ENCODE results near the gene COBL.

Gene COBL

DNA sequence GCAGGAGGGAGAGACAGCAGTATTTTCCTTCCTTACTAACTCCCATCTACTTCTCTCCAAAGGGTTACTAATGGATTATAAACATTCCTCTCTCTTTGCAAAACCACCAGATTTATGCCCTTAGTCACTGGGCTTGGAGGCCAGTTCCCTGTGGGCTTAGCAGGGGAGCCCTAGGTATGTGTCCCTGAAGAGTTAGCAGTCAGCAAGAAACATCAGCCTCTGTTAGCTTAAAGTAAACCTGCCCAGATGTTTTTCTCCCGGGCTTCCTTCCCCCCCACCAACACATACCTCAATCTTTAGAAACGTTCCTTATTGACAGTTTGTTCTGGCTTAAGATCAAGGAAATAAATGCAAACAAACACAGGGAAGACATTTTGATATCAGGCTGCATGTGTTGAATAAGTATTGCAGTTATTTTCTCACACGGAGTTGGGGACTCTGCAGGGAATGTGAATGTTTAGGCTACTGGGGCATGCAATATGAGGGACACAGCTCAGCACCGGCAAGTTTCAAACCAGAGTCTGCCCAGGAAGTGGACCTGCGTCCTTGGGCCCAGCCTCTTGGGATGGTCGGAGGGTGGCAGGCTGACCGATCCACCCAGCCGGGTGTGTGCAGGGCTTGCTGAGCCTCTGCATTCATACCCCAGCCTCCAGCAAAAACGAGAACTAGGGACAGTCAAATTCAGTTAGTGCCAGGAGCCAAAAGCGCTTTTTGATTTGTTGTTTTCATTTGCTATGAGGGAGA lies 281.9 kb downstream of the COBL start:
- in situ Hi-C loops (cut with HindIII; ENCODE audit: low sequenced_read_pairs): no loop called here

- in situ Hi-C loops (cut with HindIII; ENCODE audit: low sequenced_read_pairs): no loop called here
Measured at GRCh38 chr7:51033727-51034520, 282.7 kb downstream of the COBL start.

- in situ Hi-C loops (cut with HindIII; ENCODE audit: low sequenced_read_pairs): no loop called here
Measured at GRCh38 chr7:51031791-51032515, 284.7 kb downstream of the COBL start.

DNA sequence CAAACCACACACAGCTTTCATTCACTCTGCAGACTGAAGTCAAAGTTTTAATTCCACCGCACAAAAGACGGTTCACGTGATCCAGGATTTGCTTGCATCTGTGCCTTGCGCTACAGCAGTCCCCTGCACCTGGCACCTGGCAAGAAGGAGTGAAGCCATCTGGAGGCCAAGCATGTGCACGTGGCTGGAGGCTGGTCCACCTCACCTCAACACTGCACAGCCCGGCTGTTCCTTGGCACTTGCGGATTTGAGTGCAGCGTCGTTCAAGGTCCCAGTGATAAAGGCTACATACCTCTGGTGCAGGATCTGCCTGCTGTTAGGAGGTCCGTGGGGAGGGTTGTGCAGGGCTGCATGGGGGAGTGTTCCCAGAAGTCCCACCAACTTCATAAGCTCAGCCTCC lies 285.4 kb downstream of the COBL start:
- in situ Hi-C loops (cut with HindIII; ENCODE audit: low sequenced_read_pairs): no loop called here

- in situ Hi-C loops (cut with HindIII; ENCODE audit: low sequenced_read_pairs): no loop called here
Measured at GRCh38 chr7:51029701-51030191, 286.9 kb downstream of the COBL start.

GRCh38 chr7:51029131-51029530 lies 287.5 kb downstream of the COBL start:
- in situ Hi-C loops (cut with HindIII; ENCODE audit: low sequenced_read_pairs): no loop called here

DNA sequence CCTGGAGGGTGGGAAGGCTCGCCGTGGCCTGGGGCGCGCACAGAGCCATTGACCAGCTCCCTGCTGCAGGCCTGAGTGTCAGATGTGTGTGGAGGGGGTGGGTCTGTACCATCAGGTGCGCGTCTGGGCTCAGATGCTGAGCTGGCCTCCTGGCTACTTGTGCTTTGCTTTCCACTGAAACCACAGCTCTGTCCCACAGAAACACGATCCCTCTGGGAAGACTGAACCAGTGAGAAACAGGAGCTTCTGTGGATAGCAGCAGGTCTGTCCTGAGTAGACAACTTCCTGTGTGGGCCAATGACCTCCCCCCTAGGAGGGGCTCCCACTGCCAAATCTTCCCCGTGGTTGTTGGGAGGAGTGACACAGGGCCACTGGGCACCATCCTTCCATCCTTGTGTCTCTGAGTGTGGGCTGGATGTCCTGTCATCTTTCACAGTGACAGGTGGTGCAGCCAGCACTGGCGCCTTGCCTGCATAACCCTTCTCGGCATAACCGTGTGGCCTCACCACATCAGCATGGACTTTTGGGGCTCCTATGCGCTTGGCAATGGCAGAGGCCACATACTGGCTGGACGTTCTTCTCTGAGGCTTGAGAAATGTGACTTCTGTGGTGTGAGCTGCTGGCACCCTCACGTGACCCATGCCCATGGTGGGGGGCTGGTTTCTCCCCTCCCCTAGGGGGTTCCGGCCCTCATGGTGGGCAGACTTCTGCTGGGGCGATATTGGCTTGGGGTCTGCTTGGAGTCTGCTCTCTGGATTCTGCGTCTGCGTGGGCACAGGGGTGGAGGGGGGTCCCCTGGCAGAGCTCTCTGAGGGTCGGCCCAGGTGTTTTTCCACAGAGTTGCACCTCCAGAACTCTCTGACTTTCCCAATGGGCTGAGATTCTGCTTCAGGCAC lies 288.4 kb downstream of the COBL start:
- in situ Hi-C loops (cut with HindIII; ENCODE audit: low sequenced_read_pairs): no loop called here

DNA sequence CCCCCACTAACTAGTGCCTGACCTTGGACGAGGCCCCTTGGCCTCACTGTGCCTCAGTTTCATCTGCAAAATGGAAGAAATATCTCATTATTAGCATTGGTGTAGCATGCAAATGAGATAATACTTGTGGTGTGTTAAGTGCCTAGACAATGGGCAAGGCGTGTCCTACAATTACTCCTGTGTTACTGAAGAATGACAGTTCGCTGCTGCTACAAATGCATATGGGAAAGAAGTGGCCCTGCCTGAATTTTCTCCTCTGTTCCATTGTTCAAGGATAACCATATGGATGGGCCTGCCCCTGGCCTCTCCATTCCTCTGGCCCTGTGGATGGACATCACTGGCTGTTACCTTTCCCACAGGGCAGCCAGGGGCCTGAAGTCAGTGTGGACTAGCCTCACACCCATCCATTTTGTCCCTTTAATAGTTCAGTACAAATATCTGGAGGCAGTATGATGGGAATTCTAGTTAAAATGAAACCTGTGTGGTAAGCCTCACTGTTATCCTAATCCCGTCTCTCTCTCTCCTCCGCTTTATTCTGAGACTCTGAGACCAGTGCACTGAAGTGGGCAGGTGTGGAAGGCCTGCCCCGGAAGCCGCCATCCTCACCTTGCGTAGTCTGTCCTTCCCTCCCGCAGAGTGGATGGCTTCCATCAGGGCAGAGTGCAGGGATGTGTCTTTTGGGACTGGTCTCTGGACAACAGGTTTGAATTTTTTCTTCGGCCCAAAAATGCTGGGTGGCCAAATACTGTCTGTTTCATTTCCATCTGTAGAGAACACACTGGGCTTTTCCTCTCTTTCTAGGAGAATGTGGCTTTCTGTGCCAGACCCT lies 289.3 kb downstream of the COBL start:
- in situ Hi-C loops (cut with HindIII; ENCODE audit: low sequenced_read_pairs): no loop called here

GRCh38 chr7:51026341-51026740 lies 290.3 kb downstream of the COBL start:
- in situ Hi-C loops (cut with HindIII; ENCODE audit: low sequenced_read_pairs): no loop called here

DNA sequence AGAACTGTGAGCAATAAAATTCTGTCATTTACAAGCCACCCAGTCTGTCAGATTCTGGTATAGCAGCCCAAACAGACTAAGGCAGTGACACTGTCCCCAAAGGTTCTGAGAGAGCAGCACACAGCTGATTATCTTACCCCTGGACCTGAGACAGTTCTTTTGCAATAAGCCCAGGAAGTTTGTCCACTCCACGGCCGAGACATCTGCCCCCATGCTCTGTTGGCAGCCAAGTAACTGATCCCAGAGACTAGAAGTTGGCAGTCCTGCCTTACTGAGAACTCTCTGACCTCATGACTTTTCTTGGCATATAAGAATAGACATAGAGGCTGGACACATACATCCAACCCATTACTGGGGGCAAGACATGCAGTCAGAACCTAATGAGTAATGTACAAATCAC lies 290.9 kb downstream of the COBL start:
- in situ Hi-C loops (cut with HindIII; ENCODE audit: low sequenced_read_pairs): no loop called here

GRCh38 chr7:51024867-51025266 lies 291.7 kb downstream of the COBL start:
- in situ Hi-C loops (cut with HindIII; ENCODE audit: low sequenced_read_pairs): no loop called here

DNA sequence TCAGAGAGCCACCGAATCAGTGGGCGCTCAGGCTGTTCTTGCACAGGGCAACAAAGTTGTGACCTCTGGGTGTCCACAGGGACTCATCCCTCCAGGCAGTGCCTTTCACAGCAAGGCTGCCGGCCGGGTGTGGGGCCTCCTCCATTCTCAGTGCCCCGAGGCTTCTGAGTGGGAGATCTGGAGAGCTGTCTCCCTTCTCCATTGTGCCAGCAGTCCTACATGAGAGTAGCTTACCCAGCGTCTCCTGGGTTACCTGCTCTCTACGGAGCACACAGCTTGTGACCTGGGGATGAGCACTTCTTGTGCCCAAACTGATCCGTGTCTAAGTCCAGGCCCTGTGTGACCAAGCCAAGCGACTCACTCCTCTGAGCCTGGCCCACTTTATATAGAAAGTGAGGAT lies 293.1 kb downstream of the COBL start:
- in situ Hi-C loops (cut with HindIII; ENCODE audit: low sequenced_read_pairs): no loop called here

GRCh38 chr7:51022821-51023220 lies 293.8 kb downstream of the COBL start:
- in situ Hi-C loops (cut with HindIII; ENCODE audit: low sequenced_read_pairs): no loop called here

DNA sequence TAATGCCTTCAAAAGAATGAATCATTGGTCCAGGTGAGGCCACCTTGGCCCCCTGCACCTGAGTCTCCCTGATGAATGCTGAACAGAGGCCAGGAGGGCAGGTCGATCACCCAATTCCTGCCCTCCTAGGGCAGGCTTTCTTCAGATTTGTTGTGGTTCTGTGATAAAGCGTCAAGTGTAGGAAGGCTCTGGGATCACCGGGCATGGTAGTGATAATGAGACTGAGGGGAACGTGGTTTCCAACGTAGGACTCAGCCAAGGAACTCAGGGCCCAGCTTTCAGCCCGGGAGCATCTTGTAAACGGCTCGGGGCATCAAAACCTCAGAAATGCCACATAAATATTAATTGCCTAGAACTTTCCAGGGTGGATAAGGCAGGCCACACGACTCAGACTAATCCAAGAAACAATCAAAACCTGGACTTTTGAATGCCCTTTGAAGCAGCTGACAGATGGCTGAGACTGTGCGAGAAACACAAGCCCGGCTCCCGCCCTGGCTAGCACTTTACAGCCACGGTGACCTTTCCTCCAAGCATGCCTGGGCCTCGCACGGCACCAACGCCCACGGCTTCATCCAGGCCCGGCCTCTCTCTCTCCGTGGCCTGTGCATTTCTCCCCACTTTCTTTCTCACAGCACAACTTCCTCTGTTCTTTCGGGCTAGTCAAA lies 294.6 kb downstream of the COBL start:
- in situ Hi-C loops (cut with HindIII; ENCODE audit: low sequenced_read_pairs): no loop called here

DNA sequence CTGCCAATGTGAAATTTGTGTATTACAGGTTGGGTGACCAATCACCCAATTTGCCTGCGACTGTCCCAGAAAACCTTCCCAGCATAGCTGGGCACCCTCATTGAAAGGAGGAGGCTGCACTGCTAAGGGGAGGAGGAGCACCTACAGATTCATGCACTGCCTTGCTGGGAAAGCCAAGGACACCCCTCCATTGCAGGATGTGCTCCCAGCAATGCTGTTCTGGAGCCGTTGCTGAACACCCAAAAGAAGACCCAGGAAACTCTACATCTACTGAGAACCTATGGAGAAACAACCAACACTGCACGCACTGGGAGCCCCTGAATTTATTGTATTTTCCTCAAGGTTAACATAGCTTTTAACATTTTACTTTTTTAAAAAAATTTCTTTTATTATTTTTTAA lies 295.7 kb downstream of the COBL start:
- in situ Hi-C loops (cut with HindIII; ENCODE audit: low sequenced_read_pairs): no loop called here

GRCh38 chr7:51019891-51020870 lies 296.4 kb downstream of the COBL start:
- in situ Hi-C loops (cut with HindIII; ENCODE audit: low sequenced_read_pairs): no loop called here

GRCh38 chr7:51019191-51019844 lies 297.3 kb downstream of the COBL start:
- in situ Hi-C loops (cut with HindIII; ENCODE audit: low sequenced_read_pairs): no loop called here
